LNCAP (cell line): ENCODE results near the gene OPRM1.

Experiments
- TF ChIP-seq, protein P1 (sequence below): fragments of 450-650 bp; IDR thresholded peaks from 2 replicates; pipeline ENCODE4 v1.5.1; 2017; ENCODE audit warnings: mild to moderate bottlenecking

Gene OPRM1

DNA sequence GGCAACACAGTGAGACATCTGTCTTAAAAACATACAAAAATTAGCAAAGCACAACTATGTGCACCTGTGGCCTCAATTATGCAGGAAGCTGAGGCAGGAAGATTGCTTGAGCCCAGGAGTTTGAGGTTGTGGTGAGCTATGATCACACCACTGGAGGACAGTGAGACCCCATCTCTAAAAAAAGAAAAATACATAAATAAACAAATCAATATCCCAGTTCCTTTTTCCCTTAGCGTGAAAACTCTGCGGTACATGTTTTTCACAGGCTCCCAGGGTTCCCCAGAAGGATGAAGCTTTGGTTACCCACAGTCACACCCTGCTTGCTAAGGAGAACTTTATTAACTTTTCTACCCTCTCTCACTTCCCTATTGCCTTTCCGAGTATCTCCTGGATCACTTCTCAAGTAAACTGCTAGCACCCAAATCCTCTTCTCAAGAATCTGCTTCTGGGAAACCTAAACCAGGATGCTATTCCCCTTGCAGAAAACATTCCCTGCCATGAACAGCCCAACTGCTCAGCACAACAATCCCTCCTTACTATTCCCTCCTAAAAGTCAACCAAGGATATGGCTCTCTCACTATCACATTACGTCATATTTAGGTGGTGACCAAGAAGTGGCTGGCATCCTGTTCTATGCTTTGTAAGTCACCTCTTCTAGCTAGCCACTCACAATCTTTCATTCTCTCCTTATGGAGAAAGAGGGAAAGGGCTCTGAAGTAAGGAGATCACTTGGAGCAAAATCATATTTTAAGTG, 195.2 kb downstream of the OPRM1 start:
- TF ChIP-seq, protein P1, sequence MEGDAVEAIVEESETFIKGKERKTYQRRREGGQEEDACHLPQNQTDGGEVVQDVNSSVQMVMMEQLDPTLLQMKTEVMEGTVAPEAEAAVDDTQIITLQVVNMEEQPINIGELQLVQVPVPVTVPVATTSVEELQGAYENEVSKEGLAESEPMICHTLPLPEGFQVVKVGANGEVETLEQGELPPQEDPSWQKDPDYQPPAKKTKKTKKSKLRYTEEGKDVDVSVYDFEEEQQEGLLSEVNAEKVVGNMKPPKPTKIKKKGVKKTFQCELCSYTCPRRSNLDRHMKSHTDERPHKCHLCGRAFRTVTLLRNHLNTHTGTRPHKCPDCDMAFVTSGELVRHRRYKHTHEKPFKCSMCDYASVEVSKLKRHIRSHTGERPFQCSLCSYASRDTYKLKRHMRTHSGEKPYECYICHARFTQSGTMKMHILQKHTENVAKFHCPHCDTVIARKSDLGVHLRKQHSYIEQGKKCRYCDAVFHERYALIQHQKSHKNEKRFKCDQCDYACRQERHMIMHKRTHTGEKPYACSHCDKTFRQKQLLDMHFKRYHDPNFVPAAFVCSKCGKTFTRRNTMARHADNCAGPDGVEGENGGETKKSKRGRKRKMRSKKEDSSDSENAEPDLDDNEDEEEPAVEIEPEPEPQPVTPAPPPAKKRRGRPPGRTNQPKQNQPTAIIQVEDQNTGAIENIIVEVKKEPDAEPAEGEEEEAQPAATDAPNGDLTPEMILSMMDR, result no peak

DNA sequence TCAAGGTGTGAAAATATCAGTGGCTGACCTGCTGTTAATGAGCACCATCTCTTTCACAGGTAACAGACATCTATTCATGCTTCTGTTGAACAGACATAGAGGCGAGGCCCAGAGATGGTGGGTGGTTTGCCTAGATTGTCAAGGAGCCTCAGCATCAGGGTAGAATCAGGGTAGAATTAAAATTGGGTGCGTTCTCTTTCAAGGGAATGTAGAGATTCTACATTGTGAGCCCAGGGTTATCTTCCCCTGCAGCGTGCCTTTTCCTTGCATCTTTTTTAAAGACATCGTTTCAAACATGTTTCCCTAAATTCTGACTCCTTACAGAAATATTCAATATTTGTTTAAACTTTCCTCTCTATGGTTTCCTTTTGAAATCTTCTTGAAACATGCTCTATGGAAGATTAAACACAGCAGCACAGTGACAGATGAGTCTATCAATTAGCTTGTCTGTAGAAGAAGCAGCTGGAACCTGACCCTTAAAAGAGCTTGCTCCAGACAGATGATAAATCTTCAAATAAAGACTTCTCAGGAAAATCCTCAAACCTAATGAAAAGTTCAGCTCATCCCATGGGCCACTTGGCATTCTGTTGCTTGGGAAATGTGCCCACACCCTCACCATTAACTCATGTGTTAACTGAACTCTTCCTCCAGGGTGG, 197.7 kb downstream of the OPRM1 start:
- TF ChIP-seq, protein P1, result no peak

DNA sequence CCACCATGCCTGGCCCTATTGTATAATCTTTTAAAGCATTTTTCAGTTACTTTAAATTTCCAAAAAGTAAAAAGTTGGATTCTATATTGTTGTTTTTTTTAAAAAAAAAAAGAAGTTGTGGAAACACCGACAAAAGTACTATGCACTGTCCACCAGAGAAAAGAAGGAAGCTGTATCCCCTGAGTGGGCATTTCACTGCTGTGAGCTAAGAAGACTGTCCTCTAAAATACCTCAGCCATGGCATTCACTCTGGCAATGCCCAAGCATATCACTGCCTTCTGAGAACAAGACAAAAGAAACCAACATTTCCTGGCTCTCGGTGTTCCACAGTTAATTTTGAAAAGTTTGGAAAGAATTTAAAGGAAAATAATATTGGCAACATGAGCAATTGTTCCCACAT, 199.8 kb downstream of the OPRM1 start:
- TF ChIP-seq, protein P1, result no peak

DNA sequence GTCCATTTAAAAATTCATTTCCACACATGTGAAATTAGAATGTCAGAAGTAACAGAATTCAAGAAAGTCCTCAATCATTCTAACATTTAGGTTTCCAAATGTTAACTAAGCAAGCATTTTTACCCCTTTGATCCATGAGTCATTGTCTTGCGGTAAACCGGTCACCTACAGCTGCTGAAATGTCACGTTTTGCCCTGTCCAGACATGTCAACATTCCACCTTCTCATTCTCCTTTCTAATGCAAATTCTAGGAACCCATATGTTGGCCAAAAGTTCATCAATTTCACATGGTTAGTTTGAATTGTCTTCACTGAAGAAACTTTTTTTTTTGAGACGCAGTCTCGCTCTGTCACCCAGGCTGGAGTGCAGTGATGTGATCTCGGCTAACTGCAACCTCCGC, 200.4 kb downstream of the OPRM1 start:
- TF ChIP-seq, protein P1, result no peak

DNA sequence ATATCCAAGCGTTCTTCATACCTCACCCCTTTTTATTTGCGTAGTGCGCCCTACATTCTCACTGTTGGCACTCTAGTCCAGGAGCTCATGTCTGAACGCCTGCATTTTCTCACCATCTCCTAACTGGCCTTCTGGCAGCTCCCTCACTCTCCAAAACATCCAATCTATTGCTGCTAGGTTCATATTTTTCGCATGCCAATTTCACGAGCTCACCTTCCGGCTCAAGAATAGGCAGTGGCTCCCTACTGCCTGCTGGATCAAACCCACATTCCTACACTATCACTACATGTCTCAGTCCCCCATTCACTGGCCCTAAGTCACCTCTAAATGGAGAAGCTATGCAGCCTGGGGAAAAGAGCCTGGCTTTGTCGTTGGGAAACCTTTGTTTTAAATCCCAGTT, 202.5 kb downstream of the OPRM1 start:
- TF ChIP-seq, protein P1, result no peak

DNA sequence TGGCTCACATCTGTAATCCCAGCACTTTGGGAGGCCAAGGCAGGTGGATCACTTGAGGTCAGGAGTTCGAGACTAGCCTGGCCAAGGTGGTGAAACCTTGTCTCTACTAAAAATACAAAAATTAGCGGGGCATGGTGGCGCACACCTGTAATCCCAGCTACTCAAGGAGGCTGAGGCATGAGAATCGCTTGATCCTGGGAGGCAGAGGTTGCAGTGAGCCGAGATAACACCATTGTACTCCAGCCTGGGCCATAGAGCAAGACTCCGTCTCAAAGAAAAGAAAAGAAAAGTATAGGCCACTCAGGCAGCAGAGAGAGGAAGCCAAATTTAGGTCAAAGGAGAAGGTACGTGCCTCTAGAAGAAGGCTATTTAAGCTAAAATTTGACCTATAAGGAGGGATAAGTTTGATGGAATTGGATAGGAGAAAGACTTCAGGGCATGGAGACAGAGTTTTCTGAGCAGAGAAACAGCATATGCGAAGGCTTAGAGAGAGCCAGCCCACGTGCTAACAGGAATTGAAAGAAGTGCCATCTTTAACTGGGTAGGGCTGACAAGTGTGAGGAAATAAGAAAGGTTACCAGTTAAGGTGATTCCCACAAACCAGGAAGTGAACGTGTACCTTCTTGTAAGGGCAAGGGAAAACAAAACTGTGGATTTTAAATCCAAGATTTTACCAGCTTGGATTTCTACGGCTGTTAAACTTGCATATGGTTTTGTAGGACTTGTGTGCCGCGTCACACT, 203.7 kb downstream of the OPRM1 start:
- TF ChIP-seq, protein P1, result no peak

DNA sequence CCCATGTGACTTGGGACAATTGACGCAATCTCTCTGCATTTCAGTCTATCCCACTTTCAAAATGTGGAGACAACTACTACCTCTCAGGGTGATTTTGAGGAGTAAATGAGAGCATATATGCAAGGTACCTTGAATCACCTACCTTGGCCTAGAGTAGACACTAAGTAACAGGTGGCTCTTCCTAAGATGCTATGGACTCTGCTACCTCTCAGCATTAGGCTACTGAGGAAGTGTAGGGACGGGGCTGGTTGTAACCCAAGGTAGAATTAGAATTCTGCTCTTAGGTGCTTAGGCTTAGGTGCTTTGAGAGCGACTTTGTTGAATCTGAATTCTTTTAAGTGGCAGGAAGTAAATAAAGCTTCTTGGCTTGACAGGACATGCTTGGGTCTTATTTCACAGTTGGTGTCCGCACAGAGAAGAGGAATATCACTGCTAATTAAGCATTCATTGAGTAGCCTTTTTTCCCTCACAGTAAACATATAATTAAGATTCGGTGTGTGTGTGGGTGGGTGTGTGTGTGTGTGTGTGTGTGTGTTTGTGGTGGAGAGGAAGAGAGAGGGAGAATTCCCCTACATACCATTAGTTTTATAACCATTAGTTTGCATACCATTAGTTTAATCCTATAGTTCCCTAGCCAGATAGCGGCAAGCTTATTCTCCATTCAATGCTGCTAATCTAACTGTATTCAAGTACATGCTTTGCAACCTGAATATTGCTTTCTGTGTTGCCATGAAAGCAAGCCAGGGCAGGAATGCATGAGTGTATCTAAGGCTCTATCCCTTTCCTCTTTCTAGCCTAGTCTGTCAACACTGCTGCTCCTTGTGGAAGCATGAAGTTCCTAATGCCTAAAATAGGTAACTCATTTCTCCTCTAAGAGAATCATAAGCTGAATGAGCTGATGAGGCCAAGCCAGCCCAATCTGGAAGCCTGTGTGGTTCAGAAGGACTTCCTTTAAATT, 205.0 kb downstream of the OPRM1 start:
- TF ChIP-seq, protein P1, result no peak
